Activated CD4-positive, alpha-beta T cell treated with anti-CD3 and anti-CD28 coated beads for 48 hours (primary cell): Measurements from ENCODE around the gene PKNOX2.

ENCODE experiments used
- DNase-seq: peaks from one replicate; pipeline ENCODE4 v3.0.0-alpha.2; 2020

Gene PKNOX2

GRCh38 chr11:125267548-125267947, 103.0 kb downstream of the PKNOX2 start:
- DNase-seq: no peak

- DNase-seq: no peak
These were observed 104.1 kb downstream of the PKNOX2 start for GRCh38 chr11:125268611-125269010.

GRCh38 chr11:125270106-125270505, 105.6 kb downstream of the PKNOX2 start:
- DNase-seq: no peak

- no peak for DNase-seq
These were observed 106.2 kb downstream of the PKNOX2 start for GRCh38 chr11:125270711-125271110.

- no peak for DNase-seq
These were observed 107.0 kb downstream of the PKNOX2 start for GRCh38 chr11:125271483-125272091.

GRCh38 chr11:125272092-125272491, 107.5 kb downstream of the PKNOX2 start:
- no peak for DNase-seq

GRCh38 chr11:125272821-125273220, 108.3 kb downstream of the PKNOX2 start:
- no peak for DNase-seq

- no peak for DNase-seq
These were observed 109.0 kb downstream of the PKNOX2 start for GRCh38 chr11:125273519-125274000.

- DNase-seq: no peak
These were observed 109.8 kb downstream of the PKNOX2 start for GRCh38 chr11:125274309-125274708.

- DNase-seq: no peak
These were observed 110.2 kb downstream of the PKNOX2 start for GRCh38 chr11:125274774-125275173.

GRCh38 chr11:125275905-125276618, 111.5 kb downstream of the PKNOX2 start:
- DNase-seq: no peak

GRCh38 chr11:125276619-125276976, 112.0 kb downstream of the PKNOX2 start:
- DNase-seq: no peak

GRCh38 chr11:125279676-125280418, 115.3 kb downstream of the PKNOX2 start:
- no peak for DNase-seq

- no peak for DNase-seq
These were observed 116.1 kb downstream of the PKNOX2 start for GRCh38 chr11:125280646-125281045.

- DNase-seq: peak; percentile 18
These were observed 117.5 kb downstream of the PKNOX2 start for GRCh38 chr11:125281831-125282595.

GRCh38 chr11:125282596-125282914, 118.0 kb downstream of the PKNOX2 start:
- DNase-seq: no peak

- DNase-seq: no peak
These were observed 119.8 kb downstream of the PKNOX2 start for GRCh38 chr11:125284245-125284850.

- DNase-seq: no peak
These were observed 121.3 kb downstream of the PKNOX2 start for GRCh38 chr11:125285844-125286243.

- no peak for DNase-seq
These were observed 121.9 kb downstream of the PKNOX2 start for GRCh38 chr11:125286486-125286885.

- no peak for DNase-seq
These were observed 123.1 kb downstream of the PKNOX2 start for GRCh38 chr11:125287491-125288210.

GRCh38 chr11:125289419-125290098, 125.0 kb downstream of the PKNOX2 start:
- no peak for DNase-seq

- DNase-seq: no peak
These were observed 125.7 kb downstream of the PKNOX2 start for GRCh38 chr11:125290263-125290662.
